Measurements from ENCODE around the gene CHPF2.

CHPF2 gene

DNA sequence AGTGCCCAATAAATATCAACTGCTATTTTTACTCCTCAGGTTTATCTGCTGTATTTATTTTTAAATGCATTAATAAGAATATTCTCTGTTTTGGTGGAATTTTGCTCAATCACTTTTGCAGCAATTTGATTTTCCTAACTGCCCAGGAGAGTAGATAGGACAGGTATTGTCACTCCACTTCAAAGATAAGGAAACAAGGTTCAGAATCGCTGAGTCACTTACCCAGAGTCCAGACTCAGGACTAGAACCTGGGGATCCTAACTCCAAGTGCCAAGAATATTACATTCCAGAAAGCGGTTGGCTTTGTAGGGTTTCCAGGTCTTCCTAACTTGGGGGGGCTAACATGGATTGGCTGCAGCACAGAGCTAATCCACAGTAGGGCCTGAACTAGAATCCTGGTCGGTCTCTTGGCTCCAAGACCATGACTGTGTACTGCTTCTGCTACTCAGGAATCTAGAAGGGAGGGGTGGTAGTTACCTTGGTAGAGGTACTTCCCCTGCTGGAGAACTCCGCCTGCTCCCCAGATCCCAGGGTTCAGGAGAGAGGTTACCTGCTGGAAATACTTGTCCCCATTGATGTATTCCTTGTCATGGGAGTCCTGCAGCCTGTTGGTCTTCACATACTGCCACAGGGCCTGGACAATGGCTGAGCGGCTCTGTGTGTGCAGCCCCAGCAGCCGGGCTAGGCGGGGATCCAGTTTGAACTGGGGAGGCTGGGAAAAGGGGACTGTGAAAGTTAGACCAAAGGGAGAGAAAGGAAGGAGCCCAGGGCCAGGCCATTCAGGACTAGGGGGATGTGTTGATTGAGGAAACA lies 8.9 kb downstream of the CHPF2 start:
- Histone ChIP-seq H3K4me2 (ENCODE audit: insufficient read depth, low read length) (no peak overlapping the region), H3K27ac (ENCODE audit: low read length) (no peak overlapping the region), H3K9ac (ENCODE audit: low read depth, low read length) (no peak overlapping the region), H3K36me3 (ENCODE audit: insufficient read depth, low read length) (peaks cover 32% of the 10 kb centered on the region), H3K79me2 (ENCODE audit: insufficient read depth, low read length) (peaks cover 9% of the 10 kb centered on the region; the same call in 1 of the 2 replicates), H3K9me3 (ENCODE audit: insufficient read depth, low read length, severe bottlenecking) (no peaks in the 10 kb centered on the region), H3K4me3 (ENCODE audit: low read depth in 1 of 2, low read length in 2 of 2) (no peak overlapping the region), H2AFZ (ENCODE audit: low read depth, low read length) (no peak overlapping the region), H3K27me3 (ENCODE audit: insufficient read depth, low read length, poor library complexity) (peaks cover 18% of the 10 kb centered on the region), H4K20me1 (ENCODE audit: insufficient read depth, low read length) (peaks cover 35% of the 10 kb centered on the region; the same call in 1 of the 2 replicates), H3K4me1 (ENCODE audit: insufficient read depth, low read length) (peaks cover 36% of the 10 kb centered on the region)
- ATAC-seq (ENCODE audit: insufficient read depth, low read depth) (no peak), DNase-seq (no peak)
- TF ChIP-seq CTCF (IDR thresholded peaks at IDR 0.05; ENCODE audit: borderline replicate concordance, extremely low read depth, low read length, poor library complexity, severe bottlenecking) (no peak), EZH2 (IDR thresholded peaks at IDR 0.05; ENCODE audit: borderline replicate concordance, low read depth, low read length, severe bottlenecking) (no peak)

DNA sequence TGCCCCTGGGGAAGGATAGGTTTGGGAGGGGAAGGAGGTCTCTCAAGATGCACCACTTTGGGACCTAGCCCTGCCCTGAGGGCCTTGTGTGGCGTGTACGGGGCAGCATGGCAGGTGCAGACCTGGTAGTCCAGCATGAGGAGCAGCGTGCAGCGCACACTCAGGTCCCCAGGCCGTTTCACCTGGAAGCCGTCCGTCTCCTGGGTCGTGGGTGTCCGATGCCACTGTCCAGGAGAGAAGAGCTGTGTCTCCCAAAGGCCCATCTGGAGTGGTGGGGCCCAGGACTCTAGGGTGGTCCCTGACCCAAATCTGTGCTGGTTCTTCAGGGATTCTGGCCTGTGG lies 9.4 kb downstream of the CHPF2 start:
- Histone ChIP-seq H3K79me2 (ENCODE audit: insufficient read depth, low read length) (peaks cover 6% of the 10 kb centered on the region; the same call in 1 of the 2 replicates), H3K9me3 (ENCODE audit: insufficient read depth, low read length, severe bottlenecking) (no peaks in the 10 kb centered on the region), H3K9ac (ENCODE audit: low read depth, low read length) (no peak overlapping the region), H2AFZ (ENCODE audit: low read depth, low read length) (no peak overlapping the region), H4K20me1 (ENCODE audit: insufficient read depth, low read length) (peaks cover 32% of the 10 kb centered on the region; the same call in 1 of the 2 replicates), H3K4me3 (ENCODE audit: low read depth in 1 of 2, low read length in 2 of 2) (no peak overlapping the region), H3K36me3 (ENCODE audit: insufficient read depth, low read length) (peaks cover 26% of the 10 kb centered on the region), H3K4me2 (ENCODE audit: insufficient read depth, low read length) (no peak overlapping the region), H3K27me3 (ENCODE audit: insufficient read depth, low read length, poor library complexity) (peaks cover 24% of the 10 kb centered on the region), H3K4me1 (ENCODE audit: insufficient read depth, low read length) (peaks cover 36% of the 10 kb centered on the region), H3K27ac (ENCODE audit: low read length) (no peak overlapping the region)
- DNase-seq (no peak), ATAC-seq (ENCODE audit: insufficient read depth, low read depth) (no peak)
- no peak for TF ChIP-seq EZH2 (IDR thresholded peaks at IDR 0.05; ENCODE audit: borderline replicate concordance, low read depth, low read length, severe bottlenecking)
- TF ChIP-seq CTCF (IDR thresholded peaks at IDR 0.05; ENCODE audit: borderline replicate concordance, extremely low read depth, low read length, poor library complexity, severe bottlenecking): no peak

- DNase-seq (no peak), ATAC-seq (ENCODE audit: insufficient read depth, low read depth) (no peak)
- no peak overlapping the region for H3K27ac ChIP-seq (ENCODE audit: low read length)
- no peaks in the 10 kb centered on the region for H3K9me3 ChIP-seq (ENCODE audit: insufficient read depth, low read length, severe bottlenecking)
- TF ChIP-seq CTCF (IDR thresholded peaks at IDR 0.05; ENCODE audit: borderline replicate concordance, extremely low read depth, low read length, poor library complexity, severe bottlenecking): no peak
- no peak for TF ChIP-seq EZH2 (IDR thresholded peaks at IDR 0.05; ENCODE audit: borderline replicate concordance, low read depth, low read length, severe bottlenecking)
- H3K79me2 ChIP-seq (ENCODE audit: insufficient read depth, low read length): no peaks in the 10 kb centered on the region; the same call in 1 of the 2 replicates
- peaks cover 30% of the 10 kb centered on the region for H3K27me3 ChIP-seq (ENCODE audit: insufficient read depth, low read length, poor library complexity)
- peak overlapping the region in 1 of 2 experiments; percentile 56; a peak in 2 of 4 replicates for H3K4me3 ChIP-seq (ENCODE audit: low read depth in 1 of 2, low read length in 2 of 2)
- peak overlapping the region; percentile 72 for H3K4me2 ChIP-seq (ENCODE audit: insufficient read depth, low read length)
- peak overlapping the region; percentile 28; the same call in 1 of the 2 replicates for H2AFZ ChIP-seq (ENCODE audit: low read depth, low read length)
- peaks cover 20% of the 10 kb centered on the region for H3K36me3 ChIP-seq (ENCODE audit: insufficient read depth, low read length)
- H3K4me1 ChIP-seq (ENCODE audit: insufficient read depth, low read length): peaks cover 37% of the 10 kb centered on the region
- H3K9ac ChIP-seq (ENCODE audit: low read depth, low read length): peak overlapping the region; percentile 45; the same call in 1 of the 2 replicates
- H4K20me1 ChIP-seq (ENCODE audit: insufficient read depth, low read length): peaks cover 32% of the 10 kb centered on the region; the same call in 1 of the 2 replicates
Measured at GRCh38 chr7:151242159-151243044, 10.1 kb downstream of the CHPF2 start.

Data from DND-41 (cell line).